GM19397 (cell line): Measurements from ENCODE around the gene RBFOX2.
"Not testable (repeated sequence)": the region's sequence is repeated elsewhere in the genome, so short reads cannot be mapped to it uniquely, and the experiment has no call there.

ENCODE experiments used
- ATAC-seq: cut with Tn5 transposase; IDR thresholded peaks from one replicate; pipeline ENCODE4 v1.9.1; 2021; ENCODE audit warnings: mild to moderate bottlenecking, moderate library complexity; ENCODE audit not compliant: unreplicated experiment

The RBFOX2 gene

GRCh38 chr22:36028646-36029405 is at the start of gene RBFOX2:
Gene RBFOX2 (minus strand): TSS chr22:36028824. CDS start chr22:36028425, 399 bp downstream.
- no peak for ATAC-seq

GRCh38 chr22:36077271-36077670 is 48.6 kb upstream of the RBFOX2 start:
- no peak for ATAC-seq

GRCh38 chr22:36075724-36076123 is 47.1 kb upstream of the RBFOX2 start:
- ATAC-seq = no peak

- ATAC-seq = no peak
Observed at GRCh38 chr22:36075230-36075629, 46.6 kb upstream of the RBFOX2 start.

- no peak for ATAC-seq
Observed at GRCh38 chr22:36073476-36073875, 44.9 kb upstream of the RBFOX2 start.

- ATAC-seq = not testable (repeated sequence)
Observed at GRCh38 chr22:36070645-36071044, 42.0 kb upstream of the RBFOX2 start.

- no peak for ATAC-seq
Observed at GRCh38 chr22:36069368-36069767, 40.7 kb upstream of the RBFOX2 start.

- ATAC-seq = no peak
Observed at GRCh38 chr22:36068776-36069344, 40.2 kb upstream of the RBFOX2 start.

- no peak for ATAC-seq
Observed at GRCh38 chr22:36067235-36067558, 38.6 kb upstream of the RBFOX2 start.

GRCh38 chr22:36065775-36066544 is 37.3 kb upstream of the RBFOX2 start:
- ATAC-seq = no peak

- ATAC-seq = no peak
Observed at GRCh38 chr22:36065462-36065774, 36.8 kb upstream of the RBFOX2 start.

GRCh38 chr22:36064358-36064757 is 35.7 kb upstream of the RBFOX2 start:
- no peak for ATAC-seq

GRCh38 chr22:36056980-36057379 is 28.4 kb upstream of the RBFOX2 start:
- ATAC-seq = no peak

GRCh38 chr22:36055376-36056295 is 27.0 kb upstream of the RBFOX2 start:
- no peak for ATAC-seq

GRCh38 chr22:36054446-36054845 is 25.8 kb upstream of the RBFOX2 start:
- not testable (repeated sequence) for ATAC-seq

GRCh38 chr22:36053242-36054147 is 24.9 kb upstream of the RBFOX2 start:
- ATAC-seq = no peak

GRCh38 chr22:36052505-36052941 is 23.9 kb upstream of the RBFOX2 start:
- ATAC-seq = no peak

GRCh38 chr22:36049678-36049997 is 21.0 kb upstream of the RBFOX2 start:
- ATAC-seq = no peak

GRCh38 chr22:36048911-36049677 is 20.5 kb upstream of the RBFOX2 start:
- ATAC-seq = no peak
